GM12801 (cell line): ENCODE data around the gene RNF113B.

ENCODE experiments used
- CTCF ChIP-seq: IDR thresholded peaks from one replicate; pipeline ENCODE4 v1.5.1; 2011; ENCODE audit warnings: control low read depth; ENCODE audit not compliant: insufficient read length; ENCODE audit errors: extremely low read depth

RNF113B gene

GRCh38 chr13:98184792-98185191 is 7.7 kb upstream of the RNF113B start:
- TF ChIP-seq CTCF = no peak

- no peak for TF ChIP-seq CTCF
Measured at GRCh38 chr13:98182589-98182988, 5.5 kb upstream of the RNF113B start.

- no peak for TF ChIP-seq CTCF
Measured at GRCh38 chr13:98182153-98182552, 5.1 kb upstream of the RNF113B start.

GRCh38 chr13:98181111-98181815 is 4.2 kb upstream of the RNF113B start:
- TF ChIP-seq CTCF = no peak

GRCh38 chr13:98180092-98180491 is 3.0 kb upstream of the RNF113B start:
- TF ChIP-seq CTCF = no peak

GRCh38 chr13:98175823-98176222 is 1.2 kb downstream of the RNF113B start:
- TF ChIP-seq CTCF = no peak

GRCh38 chr13:98175043-98175442 is 2.0 kb downstream of the RNF113B start:
- TF ChIP-seq CTCF = no peak

GRCh38 chr13:98174307-98174706 is 2.8 kb downstream of the RNF113B start:
- TF ChIP-seq CTCF = no peak
